AG10803 (cell line): ENCODE results near the gene ESRRG.

Experiments used
- DNase-seq: peaks from one replicate; pipeline ENCODE4 v3.0.0; 2010; ENCODE audit warnings: low read depth
- H3K4me3 ChIP-seq: 2 replicates; pipeline ENCODE4 v1.5.1; 2011; ENCODE audit warnings: mild to moderate bottlenecking, low read length, control low read depth
- CTCF ChIP-seq: conservative IDR thresholded peaks from 2 replicates; pipeline ENCODE4 v1.5.1; 2011; ENCODE audit warnings: mild to moderate bottlenecking, low read length, control low read depth, inconsistent platforms

ESRRG gene

GRCh38 chr1:216616425-216616824 is 106.8 kb downstream of the ESRRG start:
- H3K4me3 ChIP-seq: no peak overlapping the region
- no peak for DNase-seq
- no peak for TF ChIP-seq CTCF

- no peak overlapping the region for H3K4me3 ChIP-seq
- TF ChIP-seq CTCF: no peak
- DNase-seq: no peak
Observed at GRCh38 chr1:216614011-216614934, 109.0 kb downstream of the ESRRG start.

- TF ChIP-seq CTCF: no peak
- DNase-seq: no peak
- no peak overlapping the region for H3K4me3 ChIP-seq
Observed at GRCh38 chr1:216612291-216612690, 110.9 kb downstream of the ESRRG start.

- no peak for TF ChIP-seq CTCF
- no peak for DNase-seq
- no peak overlapping the region for H3K4me3 ChIP-seq
Observed at GRCh38 chr1:216607067-216607697, 116.0 kb downstream of the ESRRG start.

GRCh38 chr1:216606047-216606637 is 117.1 kb downstream of the ESRRG start:
- no peak for TF ChIP-seq CTCF
- no peak for DNase-seq
- H3K4me3 ChIP-seq: no peak overlapping the region

- no peak for DNase-seq
- H3K4me3 ChIP-seq: no peak overlapping the region
- TF ChIP-seq CTCF: no peak
Observed at GRCh38 chr1:216604771-216605170, 118.5 kb downstream of the ESRRG start.
